GM21423 (cell line): ENCODE data around the gene KLHL40.

ENCODE experiments used
- ATAC-seq: cut with Tn5 transposase; IDR thresholded peaks from one replicate; pipeline ENCODE4 v1.9.1; 2021; ENCODE audit warnings: mild to moderate bottlenecking, moderate library complexity; ENCODE audit not compliant: unreplicated experiment

KLHL40 gene, protein sequence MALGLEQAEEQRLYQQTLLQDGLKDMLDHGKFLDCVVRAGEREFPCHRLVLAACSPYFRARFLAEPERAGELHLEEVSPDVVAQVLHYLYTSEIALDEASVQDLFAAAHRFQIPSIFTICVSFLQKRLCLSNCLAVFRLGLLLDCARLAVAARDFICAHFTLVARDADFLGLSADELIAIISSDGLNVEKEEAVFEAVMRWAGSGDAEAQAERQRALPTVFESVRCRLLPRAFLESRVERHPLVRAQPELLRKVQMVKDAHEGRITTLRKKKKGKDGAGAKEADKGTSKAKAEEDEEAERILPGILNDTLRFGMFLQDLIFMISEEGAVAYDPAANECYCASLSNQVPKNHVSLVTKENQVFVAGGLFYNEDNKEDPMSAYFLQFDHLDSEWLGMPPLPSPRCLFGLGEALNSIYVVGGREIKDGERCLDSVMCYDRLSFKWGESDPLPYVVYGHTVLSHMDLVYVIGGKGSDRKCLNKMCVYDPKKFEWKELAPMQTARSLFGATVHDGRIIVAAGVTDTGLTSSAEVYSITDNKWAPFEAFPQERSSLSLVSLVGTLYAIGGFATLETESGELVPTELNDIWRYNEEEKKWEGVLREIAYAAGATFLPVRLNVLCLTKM

DNA sequence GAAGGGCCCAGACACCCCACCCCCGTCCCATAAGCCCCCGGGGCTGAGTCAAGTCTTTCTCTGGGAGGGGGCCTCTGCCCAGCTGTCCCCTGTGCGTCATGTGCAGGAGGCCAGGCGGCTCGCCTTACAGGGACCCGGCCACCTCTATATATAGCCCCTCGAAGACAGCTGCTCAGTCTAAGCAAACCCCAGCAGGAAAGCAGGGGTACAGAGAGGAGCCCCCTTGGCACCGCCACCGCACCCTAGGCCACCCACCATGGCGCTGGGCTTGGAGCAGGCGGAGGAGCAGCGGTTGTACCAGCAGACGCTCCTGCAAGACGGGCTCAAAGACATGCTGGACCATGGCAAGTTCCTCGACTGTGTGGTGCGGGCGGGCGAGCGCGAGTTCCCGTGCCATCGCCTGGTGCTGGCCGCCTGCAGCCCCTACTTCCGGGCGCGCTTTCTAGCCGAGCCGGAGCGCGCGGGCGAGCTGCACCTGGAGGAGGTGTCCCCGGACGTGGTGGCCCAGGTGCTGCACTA is at the start of gene KLHL40:
KLHL40 (plus strand) TSS at position 175 of the 519 bp plus-strand sequence; CDS start at position 257, 82 bp downstream.
- ATAC-seq = no peak

DNA sequence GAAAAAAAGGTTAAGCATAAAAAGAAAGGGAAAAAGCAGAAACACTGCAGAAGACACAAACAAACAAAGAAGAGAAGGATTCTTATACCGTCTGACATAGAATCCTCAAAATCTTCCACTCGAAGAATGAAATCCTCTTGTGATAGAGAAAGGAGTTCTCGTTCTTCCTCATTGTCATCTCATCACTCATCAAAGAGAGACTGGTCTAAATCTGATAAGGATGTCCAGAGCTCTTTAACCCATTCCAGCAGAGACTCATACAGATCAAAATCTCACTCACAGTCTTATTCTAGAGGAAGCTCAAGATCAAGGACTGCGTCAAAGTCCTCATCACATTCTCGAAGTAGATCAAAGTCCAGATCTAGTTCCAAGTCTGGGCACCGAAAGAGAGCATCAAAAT is 48.3 kb upstream of the KLHL40 start:
- no peak for ATAC-seq

DNA sequence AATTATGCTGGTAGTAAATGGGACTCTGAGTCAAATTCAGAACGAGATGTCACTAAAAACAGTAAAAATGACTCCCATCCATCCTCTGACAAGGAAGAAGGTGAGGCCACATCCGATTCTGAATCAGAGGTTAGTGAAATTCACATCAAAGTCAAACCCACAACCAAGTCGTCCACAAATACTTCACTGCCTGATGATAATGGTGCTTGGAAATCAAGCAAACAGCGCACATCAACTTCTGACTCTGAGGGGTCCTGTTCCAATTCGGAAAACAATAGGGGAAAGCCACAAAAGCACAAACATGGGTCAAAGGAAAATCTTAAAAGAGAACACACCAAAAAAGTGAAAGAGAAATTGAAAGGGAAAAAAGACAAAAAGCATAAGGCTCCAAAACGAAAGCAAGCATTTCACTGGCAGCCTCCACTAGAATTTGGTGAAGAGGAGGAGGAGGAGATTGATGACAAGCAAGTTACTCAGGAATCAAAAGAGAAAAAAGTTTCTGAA is 46.9 kb upstream of the KLHL40 start:
- ATAC-seq = no peak

DNA sequence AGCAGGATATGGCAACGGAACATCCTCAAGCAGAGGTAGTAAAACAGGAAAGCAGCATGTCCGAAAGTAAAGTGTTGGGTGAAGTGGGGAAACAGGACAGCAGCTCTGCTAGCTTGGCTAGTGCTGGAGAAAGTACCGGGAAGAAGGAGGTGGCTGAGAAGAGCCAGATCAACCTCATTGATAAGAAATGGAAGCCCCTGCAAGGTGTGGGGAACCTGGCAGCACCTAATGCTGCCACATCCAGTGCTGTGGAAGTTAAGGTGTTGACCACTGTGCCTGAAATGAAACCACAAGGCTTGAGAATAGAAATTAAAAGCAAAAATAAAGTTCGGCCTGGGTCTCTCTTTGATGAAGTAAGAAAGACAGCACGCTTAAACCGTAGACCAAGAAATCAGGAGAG is 46.1 kb upstream of the KLHL40 start:
- ATAC-seq = no peak

DNA sequence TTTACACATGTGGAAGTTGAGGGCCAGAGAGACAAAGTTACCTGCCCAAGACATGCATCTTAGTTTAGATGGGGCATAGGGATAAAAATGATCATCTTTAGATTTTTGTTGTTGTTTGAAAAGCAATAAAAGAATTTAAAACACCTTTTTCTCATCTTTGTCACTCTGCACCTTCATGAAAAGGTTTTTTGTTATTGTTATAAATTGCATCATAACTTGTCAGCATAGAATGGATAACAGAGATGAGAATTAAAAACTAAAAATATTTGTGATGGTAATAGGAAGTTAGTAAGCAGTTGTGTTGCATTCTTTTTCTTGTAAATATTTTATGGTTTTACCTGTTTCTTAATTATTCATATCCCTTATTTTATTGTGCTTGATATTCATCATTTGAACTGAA is 45.2 kb upstream of the KLHL40 start:
- no peak for ATAC-seq

DNA sequence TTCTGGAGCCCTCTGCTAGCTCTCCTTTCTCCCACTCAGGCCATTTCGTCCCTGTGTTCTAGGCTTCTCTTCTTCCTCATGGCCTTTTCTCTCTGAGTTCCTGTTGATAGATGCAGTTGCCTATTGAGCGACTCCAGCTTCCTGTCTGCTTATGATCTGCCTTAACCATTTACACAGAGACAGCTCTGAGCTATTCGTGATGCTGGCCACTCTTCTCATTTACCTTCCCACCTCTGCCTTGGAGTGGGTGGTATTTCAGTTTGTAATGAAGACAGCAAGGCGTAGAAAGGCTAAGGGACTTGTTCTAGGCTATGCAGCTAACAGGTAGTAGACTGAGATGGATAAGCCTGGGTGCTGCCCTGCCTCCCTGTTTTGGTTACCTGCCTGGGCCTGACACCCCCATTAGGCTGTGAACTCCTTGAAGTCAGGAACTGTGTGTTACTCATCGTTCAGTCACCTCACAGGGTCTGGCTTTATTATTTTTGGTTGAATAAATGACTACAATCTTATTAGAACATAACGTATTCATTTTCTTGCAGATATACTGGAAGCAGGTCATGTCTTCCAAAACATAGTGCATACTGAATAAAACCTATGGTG is 44.5 kb upstream of the KLHL40 start:
- no peak for ATAC-seq

DNA sequence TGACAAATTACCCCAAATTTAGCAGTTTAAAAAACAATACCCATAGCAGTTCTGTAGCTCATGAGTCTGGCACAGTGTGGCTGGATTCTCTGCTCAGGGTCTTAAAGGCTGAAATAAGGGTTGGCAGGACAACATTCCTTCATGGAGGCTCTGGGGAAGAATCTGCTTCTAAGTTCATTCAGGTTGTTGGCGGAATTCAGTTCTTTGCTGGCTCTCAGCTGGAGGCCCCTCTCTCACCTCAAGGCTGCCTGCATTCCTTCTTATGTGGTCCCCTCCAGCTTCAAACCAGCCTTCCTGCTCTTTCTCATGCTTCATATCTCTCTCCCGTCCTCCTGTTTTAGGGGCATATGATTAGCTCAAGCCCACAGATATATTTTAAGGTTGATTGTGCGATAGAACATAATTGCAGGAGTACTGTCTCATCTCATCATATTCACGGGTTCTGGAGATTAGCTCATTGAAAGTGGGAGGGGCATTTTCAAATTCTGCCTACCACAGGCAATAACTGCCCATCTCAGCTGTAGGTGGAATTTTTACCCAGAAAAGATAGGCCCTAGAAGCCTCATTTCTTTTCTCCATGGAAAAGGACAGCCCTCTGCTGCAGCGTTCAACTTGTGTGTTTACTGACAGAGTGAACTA is 37.4 kb upstream of the KLHL40 start:
- no peak for ATAC-seq

DNA sequence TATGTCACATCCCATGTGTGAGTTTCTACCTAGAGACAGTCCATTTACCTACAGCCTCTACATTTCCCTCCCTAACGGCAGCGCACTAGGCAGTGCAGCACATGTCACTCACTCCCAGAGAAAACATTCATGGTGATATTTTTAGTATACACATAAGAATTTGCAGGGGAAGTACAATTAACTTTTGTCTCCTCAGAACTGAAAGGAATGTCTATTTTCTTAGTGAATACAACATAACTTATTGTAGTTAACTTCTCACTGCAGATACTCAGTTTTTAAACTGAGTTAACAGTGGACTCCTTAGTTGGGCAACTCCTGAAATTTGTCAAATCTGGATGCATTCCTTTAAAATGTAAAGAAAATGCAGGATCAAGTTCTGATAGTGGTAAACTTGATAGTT is 36.3 kb upstream of the KLHL40 start:
- no peak for ATAC-seq

DNA sequence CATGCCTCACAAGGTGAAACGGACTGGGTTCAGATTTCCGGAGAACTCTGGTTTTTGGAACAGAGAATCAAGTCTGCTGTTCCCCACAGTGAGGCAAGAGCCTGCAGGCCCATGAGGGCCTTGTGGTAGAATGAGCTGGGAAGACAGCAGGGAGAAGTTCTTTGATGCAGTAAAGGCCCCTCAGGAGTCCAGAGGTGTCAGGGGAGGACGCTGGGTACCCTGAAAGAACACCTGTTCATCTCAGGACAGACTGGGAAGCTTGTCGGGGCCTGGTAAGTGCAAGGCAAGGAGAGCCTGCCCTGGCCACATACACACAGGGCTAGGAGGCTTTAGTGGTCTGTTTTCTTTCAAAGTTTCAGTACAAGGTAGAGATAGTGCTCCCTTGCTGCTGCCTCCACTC is 35.6 kb upstream of the KLHL40 start:
- ATAC-seq = no peak

DNA sequence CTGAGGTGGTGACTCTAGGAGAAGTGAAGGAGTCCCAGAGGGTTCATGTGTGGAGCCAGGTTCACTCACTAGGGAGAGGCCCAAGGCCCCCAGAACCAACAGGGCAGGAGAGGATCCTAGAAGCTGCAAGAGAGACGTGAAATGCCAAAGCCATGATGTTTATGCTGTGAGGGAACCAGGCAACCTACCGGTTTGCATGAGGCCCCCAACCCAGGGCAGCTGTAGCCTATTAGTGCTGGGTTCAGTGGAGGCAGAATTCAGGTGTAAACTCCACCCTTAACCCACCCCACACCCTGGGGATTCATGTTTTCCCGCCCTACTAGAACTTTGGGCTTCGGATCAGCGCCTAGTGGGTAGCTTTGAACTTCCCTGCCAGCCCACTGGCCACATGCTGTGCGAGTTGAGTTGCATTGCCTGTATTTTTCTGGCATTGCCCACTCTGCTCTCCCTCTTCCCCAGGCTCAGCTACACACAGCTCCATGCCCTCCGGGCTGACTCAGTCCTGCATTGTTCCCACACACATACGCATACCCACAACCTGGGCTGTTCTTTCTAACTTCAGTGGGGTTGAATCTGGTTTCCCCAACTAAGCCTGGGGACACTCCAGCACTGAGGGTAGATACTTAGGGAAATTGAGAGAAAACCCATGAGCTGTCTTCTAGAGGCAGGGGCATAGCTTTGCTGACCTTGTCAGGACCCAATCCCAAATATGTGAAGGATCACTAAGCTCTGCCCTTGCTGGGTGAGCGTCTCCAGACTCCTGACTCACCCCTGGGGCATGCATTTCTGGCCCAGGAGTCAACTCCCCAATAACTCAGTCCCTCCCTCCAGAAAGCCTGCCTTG is 33.9 kb upstream of the KLHL40 start:
- no peak for ATAC-seq

DNA sequence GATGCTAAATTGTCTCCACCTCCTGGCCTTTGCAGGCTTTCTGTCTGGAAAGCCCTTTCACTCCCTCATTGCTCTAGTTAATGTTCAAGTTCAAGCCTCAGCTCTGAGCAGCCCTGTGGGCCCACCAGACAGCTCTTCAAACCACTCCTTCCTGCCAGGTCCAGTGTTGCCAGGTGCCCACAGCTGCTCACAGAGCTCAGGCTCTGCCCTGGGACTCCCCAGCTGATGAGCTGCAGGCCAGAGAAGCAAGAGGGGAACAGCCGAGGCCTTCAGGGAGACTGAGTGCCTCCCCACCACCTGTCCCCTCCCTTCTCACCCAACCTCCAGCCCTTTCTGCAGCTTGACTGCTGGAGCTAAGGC is 33.1 kb upstream of the KLHL40 start:
- ATAC-seq = peak; percentile 21

DNA sequence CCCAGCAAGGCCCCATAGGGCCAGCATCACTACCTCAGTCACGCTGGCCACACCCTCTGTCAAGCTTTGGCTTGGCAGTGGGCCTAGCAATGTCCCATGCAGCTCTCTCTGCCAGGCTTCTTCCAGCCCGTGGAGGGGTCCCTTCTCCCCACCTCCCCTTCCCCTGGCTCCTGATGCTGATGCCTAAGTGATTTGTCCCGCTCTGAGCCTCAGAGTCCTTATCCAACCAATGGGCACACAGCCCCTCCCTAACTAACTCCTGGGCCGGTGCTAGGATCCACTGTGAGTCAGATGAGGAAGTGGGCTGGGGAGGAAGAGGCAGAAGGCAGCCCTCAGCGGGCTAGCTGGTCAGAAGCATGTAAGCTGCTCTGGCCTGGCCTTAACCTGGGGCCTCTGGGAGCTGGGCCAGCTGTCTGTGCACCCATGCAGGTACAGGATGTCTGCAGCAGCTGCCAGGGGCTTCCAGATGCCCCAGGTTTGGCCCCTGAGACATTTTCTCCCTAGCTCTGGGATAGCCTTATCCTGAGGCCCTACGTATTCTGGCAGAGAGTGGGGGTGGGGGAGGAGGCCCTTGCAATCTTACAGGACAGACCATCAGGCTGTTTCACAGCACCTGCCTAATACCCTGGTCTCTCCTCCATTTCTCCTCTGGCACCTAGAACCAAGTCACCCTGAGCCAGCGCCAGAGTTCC is 32.6 kb upstream of the KLHL40 start:
- ATAC-seq = peak; percentile 80

DNA sequence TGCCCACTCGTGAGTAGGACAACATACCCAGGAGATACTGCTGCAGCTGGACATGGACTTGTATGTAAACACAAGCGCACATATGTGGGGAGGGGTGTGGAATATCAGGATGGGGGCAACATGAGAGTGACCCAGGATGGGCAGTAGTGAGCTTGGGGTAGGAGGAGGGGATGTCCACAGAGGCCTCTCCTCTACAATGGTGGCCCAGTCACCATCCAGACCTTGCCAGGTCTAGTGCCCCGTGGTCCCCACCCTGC is 32.1 kb upstream of the KLHL40 start:
- no peak for ATAC-seq

DNA sequence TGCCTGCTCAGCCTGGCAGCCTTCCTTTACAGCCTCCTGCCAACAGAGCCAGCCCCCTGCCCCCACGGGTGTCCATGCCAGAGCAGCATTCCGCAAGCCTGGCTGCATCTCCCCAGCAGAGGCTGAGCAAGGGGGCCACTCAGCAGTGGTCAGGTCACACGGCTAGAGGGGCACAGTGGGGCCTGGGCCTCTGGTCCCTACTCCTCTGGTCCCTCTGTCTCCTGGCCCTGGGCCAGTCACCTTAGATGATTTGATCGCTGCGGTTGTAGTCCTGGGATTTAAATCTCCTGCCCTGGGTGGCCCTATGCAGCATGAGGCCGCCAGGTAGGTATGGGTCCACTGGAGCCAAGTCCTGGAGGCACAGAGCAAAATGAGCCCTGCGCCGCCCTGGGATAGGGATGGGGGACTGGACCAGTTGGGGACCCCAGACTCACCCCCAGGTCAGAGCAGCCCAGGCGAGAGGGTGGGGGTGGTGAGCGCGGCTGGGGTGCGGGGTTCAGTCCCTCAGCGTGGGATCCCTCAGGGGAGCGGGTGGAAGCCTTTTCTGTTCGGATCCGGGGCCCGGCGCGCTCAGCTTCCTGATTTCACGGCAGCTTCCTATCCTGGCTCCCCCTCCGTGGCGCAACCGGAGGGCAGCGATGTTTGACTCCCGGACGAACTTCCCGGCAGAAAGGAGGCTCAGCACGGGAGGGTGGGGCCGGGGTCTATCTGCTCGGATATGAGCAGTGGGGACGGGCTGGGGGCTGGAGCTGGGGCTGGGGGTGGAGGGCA is 31.6 kb upstream of the KLHL40 start, which contains the start of gene ZBTB47:
ZBTB47 (plus strand) TSS at position 138 of the 771 bp plus-strand sequence. CDS start 4,659 bp downstream, outside the sequence.
- ATAC-seq = peak; percentile 0

DNA sequence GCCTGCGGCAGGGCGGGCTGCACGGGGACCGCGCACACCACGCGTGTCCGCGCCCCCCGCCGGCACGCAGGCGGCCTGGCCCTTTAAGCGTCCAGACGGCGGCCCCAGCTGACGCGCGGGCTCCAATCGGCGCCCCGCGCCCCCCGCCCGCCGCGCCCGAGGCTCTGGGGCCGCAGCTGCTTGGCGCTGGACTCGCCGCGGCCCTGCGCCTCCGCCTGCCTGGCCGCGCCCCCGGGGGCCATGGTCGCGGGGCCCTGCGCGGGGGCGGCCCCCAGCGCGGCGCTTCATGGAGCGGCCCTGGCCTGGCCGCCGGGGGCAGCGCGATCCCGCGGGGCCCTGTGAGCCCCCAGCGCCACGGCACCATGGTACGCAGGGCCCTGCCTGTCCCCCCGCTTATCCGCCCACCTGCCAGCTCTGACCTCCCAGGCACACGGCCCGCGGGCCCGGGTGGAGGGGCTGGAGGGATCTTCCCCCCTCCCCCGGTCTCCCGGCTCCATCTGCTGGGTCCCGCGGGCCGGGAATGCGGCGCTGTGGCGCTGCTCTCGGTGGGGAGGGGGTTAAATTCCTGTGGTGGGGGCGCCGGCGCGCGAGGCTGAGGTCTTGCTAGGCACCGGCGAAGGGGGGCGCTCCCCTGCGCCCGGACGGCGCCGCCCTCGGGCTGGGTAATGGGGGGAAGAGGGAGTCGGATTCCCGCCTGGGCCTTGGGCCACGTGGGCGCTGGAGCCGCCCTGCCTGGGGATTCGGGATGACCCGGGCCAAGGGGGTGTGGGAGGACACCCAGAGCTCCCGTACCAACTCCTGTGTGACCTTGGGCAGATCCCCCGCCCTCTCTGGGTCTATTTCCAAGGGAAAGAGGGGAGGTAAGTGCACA is 30.8 kb upstream of the KLHL40 start:
- ATAC-seq = peak; percentile 16

DNA sequence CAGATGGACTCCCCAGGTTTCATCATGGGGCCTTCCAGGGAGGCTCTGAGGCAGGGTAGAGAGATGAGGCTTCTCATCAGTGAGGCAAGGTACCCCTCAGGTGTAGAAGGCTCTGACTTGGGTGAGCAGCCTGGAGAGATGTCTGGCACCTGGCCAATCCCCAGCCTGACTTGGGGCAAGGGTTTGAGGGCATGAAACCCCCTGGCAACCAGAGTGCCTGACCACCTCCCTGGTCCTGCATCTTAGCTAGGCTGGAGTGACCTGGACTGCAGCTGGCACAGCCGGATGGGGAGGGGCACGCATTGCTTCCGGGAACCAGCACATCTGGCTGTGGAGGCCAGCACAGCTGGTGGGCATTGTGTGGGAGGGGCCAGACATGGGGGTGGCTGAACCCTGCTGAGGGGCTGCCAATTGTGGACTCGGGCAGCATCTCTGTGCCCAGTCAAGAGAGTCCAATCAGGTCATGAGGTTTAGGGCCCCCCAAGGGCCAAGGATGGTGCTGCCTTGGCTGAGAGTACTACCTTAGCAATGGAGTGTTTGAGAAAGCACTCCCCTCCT is 29.9 kb upstream of the KLHL40 start:
- no peak for ATAC-seq

DNA sequence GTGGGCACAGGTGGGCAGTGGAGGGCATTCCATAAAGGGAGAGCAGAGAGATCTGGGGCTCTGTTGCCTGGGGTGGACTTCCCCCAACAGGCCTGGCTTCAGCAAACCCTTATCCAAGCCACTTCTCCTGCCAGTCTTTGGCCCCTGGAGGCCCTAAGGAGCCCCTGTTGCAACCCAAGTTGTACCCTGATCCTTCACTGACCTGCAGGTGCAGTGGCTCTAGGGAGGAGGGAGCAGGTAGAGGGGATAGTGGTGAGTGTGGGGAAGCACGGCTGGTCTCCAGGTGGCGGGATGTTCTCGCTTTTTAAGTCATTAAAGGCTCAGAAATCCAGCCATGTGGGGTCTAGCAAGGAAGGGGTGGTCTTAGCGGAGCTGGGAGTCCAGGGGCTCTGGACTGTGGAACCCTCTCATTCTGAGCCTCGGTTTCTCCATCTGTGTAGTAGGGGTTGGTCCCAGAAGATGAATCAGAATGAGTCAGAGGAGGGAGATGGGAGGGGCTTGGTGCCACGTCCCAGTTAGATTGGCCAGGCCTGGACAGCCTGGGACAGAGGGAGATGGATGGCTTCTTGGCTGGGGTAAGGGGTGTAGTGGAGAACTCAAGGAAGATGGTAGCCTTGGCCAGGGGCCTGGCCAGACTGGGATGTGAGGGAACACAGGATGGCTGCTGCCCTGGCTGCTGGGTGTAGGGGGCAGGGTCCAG is 29.2 kb upstream of the KLHL40 start:
- ATAC-seq = no peak
